CMK (cell line): ENCODE measurements around the gene SLC25A1.

Experiments
- DNase-seq: peaks from one replicate; pipeline ENCODE4 v3.0.0-alpha.2; 2010; ENCODE audit warnings: low read depth

The SLC25A1 gene

DNA sequence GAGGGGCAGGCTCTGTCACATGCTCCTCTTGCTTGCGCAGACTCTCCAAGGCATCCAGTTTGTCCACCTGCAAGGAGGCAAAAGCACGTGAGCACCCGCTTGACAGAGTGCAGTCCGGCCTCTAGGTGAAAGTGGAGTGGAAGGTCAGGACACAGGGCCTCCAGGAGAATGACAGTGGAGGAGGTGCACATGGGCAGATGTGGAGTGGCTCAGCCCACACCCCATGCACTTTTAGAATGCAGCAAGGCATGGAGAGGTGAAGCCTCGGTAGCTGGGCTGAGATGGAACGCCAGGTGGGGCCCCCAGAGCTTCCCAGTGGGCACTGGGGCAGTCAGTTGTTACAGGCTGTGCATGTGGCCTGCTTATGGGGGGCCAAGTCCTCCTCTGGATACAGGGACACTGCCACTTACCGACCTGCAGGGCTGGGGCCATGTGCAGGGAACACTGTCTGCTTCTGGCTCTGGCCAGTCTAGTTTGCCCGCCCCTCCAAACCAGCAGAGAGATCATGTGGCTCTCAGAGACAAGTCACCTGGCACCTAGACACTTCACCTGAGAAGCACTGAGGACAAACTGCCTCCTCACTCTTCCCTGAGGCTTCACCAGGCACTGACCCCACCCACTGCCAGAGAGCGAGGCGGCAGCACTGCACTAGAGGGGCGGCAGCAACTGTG is 2.3 kb upstream of the SLC25A1 start:
- no peak for DNase-seq

DNA sequence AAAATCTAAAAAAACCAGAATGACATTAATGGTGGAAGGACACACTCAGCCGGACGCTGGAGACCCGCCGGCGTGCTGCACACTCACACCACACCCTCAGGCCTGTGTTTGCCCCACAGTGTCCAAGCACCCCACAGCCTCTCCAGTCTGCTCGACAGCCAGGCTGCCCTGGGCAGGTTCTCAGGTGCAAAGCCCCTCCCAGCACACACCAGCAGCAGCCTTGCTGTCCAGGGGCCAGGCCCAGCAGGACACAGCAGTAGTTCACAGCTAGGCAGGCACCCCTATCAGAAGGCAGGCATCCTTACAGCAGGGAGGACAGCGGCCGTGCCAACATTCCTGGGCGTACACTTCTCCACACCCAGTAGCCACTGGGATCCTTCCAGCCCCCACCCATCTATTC is 1.7 kb upstream of the SLC25A1 start:
- DNase-seq: no peak

DNA sequence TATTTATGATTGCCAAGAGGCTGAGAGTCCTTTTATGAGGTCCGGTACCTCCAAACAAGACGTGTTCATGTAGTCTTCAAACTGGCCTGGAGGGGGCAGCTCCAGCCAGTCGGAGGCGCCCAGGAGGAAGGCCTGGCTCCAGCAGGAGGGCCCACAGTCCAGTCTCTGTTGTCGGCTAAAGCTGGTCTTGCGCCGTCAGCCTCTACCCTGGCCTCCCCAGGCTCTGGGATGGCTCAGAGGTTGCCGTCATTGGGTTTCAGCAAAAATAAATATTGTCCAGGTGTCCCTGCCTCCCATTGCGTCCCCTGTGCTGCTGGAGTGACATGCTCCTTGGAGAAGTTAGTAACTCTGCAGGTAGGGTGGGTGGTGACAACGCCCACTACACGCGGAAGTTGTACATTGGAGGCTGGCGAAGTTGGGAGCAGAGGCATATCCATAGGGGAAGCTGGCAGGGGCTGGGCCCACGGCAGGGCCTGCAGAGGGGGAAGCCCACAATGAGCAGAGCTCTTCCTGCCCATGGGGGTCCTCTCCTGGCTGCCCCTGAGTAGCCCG is 1.0 kb upstream of the SLC25A1 start:
- DNase-seq: no peak

DNA sequence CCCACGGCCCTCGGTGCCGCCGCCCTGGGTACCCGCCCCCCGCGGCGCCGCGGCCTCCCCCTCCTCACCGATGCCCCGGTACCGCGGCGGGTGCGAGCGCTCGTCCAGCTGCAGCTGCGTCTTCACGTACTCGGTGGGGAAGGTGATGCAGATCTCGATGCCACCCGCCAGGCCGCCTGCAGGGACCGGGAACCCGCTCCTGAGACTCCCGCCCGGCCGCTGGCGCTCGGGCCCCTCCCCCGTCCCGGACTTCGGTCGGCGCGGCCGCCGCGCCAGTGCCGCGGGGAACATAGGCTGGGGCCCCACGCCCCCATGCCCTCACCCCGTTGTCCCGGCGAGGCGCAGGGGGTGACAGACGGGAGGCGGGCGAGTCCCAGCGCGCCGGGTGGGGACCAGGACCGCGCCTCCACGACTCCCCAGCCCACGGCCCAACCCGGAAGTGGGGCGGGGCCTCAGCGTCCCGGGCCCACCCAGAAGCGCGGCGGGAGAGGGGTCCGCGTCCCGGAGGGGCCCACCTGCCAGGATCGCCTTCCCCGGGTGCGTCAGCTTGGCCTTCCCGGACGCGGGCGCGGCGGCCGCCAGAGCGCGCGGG is 375 bp downstream of the SLC25A1 start:
- DNase-seq: no peak

DNA sequence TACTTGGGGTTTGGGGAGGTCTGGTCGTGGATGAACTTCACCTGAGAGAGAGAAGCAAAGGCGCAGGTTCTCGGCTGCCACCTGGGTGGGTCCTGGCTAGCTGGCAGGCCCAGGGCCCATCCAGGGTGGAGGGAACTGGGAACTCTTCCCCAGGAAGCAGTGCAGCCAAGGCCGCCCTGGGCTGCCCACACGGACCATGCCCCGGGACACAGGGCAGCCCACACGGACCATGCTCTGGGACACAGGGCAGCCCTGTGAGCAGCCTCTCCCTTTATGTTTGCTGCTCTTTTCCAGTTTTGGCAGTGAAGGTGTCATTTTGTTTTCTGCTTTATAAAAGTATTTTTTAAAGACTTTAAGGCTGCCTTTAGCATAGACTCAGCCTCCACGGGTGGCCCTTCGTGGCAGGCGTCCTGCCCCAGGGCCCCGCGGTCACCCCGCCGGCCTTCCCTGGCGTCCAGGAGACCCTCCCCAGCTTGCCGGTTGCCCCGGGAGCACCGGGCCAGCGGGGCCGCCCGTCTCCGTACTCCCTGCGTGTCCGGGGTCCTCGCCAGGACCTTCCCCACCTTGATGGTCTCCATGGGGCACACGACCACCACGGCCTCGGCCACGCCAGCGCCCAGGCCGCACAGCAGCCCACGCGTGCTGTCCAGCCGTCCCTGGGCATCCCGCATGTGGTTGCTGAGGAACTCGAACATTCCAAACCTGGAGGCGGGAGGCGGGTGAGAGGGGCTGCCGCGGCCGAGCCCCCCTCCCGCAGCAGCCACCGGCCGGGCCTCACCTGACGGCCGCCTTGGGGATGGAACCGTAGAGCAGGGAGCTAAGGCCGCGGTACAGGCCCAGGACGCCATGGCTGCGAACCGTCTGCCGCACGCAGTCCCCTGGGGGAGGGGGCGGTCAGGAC is 1.1 kb downstream of the SLC25A1 start:
- DNase-seq: no peak

DNA sequence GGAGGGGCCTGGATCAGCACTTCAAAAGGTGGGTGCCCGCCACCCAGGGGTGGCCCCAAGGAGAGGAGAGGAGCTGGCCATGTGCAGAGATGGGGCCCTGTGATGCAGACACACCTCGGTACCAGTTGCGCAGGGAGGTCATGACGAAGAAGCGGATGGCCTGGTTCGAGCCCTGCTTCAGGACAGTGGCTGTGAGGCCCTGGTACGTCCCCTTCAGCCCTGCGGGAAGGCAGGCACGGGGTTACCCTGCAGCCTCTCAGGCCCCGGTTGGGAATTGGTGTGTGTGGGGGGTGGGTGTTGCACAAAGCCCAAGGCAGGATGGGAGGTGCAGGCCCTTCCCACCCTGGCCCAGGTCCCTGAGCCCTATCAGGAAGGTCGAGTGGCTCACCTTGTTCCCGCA is 1.8 kb downstream of the SLC25A1 start:
- no peak for DNase-seq

DNA sequence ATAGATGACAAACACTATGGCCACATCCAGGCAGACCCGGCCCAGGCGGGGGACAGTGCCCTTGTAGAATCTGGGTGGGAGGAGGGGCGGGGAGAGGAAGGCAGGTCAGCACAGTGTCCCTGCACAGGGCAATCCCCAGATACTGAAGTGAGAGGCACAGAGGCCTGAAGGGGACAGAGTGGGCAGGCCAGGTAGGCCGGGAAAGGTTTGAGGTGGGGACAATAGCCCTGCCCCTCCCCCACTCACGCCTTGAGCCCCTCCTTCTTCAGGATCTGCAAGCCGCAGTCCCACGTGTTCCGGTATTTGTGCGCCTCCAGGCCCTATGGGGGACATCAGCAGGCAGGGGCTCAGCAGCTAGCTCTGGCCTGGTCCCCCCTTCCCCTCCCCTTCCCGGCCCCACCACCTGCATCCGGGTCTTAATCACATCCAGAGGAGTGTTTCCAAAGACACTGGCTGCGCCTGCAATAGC is 2.3 kb downstream of the SLC25A1 start:
- no peak for DNase-seq

DNA sequence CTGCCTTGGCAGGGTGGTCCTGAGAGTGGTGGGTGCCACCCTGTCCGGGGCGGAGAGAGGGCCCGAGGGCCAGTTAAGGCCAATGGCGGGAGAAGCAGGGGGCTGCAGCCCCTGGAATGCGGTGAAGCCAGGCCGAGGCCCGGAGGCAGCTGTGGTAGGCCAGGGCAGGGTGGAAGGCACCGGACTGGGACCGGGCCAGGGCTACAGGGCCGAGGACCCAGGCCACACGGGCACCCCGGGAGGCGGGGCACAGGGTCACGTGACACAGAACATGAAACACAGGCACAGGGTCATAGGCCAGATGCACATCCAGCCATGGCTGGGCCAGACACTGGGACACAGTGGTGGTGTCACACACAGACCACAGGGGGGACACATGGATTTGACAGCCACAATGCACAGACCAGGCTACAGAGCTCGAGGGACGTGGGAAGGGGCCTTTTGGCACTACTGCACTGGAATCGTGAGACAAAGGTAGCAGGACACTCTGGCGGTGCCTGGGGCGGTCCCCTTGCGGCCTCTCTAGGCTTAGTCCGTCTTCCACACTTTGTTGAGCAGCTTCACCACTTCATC is 2.8 kb downstream of the SLC25A1 start:
- DNase-seq: no peak

DNA sequence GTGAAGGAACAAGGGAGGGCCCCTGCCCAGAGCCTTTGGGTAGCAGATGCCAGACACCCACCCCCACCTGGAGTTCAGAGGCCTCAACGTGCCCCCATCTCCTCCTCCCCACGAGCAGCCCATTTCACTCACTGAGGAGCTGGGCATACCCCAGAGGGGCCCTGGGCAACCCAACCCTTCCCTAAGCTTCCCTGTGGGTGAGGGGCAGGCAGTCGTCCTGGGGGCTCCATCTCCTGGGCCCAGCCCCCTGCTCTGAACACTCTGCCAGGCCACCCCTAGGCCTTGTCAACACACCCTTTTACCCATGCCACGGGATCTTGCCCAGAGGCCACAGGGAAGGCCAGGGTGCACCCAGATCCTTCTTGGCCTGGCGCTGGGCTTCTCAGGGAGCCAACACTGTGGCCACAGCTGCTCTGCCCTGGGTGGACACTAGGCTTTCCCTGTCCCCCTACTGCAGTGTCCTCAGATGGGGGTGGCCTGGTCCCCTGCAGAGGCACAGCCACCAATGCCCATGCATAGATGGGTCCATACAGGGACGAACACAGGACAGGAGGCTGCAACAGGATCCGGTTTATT is 3.4 kb downstream of the SLC25A1 start:
- DNase-seq: no peak

DNA sequence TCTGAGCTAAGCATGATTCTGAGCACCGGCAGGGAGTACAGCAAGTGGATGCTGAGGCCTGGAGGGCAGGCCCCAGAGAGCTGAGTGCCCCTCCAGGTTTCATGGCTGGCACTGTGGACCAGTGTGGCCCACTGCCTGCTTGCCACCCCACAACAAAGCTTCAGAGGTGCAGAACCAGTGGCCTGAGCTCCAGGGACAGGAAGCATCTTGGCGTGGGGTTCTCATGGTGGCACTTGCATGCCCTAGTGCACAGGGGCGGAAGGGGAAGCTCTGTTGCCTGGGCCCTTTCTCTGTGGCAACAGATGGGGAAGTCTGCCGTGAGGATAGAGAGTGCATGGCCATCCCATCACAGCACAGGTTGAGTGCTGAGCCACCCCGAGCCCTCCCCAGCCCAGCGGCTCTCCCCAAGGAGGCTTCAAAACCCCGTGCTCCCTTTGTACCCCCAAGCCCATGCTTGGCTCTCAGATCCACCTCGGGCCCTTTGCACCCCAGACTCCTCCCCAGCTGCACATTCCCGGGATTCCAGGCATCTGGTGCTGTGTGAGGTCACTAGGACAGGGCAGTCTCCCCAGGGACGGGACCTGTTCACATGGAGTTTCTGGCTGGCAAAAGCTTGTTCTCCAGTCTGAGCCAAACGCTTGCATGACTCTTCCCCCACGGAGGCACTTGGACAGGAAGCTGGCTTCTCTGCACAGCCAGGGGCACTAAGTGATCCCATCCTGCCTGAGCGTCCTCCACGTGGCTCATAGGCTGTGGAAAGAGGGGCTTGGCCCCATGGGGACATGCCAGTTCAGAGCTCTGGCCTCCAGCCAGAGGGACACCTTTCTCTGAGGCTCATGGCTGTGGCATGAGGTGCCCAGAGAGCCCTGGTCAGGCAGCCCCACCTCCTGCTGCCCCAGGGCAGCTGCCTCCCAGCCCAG is 4.2 kb downstream of the SLC25A1 start:
- DNase-seq: no peak

DNA sequence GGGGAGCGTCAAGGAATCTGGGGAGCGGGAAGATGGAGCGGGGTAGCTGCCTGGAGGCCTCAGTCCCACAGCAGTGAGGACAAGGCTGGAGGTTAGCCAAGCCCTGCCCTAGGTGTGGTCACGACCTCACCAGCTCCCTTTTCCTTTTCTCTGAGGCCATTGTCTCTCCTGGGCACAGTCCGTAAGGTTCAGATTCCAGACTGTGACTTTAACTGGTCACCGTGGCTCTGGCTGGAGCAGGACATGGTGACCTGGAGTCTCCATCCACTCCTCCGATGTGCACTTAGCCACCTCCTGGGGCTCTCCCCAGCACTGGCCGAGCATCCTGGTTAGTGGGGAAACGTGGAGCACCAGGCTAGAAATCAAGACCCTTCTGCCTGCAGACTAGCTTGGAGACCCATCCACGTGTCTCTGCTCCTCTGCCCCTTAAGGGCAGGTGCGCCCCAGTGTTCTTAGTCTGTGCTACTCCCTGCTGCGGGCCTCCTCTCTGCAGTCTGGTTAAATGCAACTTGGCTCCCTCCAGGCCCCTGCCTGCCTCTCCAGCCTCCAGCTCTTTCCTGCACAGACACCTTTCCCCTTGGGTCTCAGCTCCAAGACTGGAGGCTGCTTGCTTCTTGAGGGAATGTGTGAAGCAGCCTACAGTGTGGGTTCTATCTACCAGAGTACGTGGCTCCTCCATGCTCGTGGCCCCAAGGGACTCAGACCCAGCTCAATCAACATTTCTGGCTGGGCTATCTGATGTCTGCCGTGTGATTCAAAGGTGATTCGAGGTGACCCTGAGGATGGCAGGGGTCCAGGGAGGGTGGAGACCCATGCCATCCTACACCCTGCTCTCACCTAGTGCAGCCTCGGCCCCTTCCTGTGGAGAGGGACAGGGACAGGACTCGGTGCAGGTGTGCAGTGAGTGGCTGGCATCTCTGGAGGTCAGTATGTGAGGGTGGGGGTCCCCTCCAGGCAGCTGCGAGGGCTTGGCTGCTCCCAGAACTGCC is 5.2 kb downstream of the SLC25A1 start:
- no peak for DNase-seq

DNA sequence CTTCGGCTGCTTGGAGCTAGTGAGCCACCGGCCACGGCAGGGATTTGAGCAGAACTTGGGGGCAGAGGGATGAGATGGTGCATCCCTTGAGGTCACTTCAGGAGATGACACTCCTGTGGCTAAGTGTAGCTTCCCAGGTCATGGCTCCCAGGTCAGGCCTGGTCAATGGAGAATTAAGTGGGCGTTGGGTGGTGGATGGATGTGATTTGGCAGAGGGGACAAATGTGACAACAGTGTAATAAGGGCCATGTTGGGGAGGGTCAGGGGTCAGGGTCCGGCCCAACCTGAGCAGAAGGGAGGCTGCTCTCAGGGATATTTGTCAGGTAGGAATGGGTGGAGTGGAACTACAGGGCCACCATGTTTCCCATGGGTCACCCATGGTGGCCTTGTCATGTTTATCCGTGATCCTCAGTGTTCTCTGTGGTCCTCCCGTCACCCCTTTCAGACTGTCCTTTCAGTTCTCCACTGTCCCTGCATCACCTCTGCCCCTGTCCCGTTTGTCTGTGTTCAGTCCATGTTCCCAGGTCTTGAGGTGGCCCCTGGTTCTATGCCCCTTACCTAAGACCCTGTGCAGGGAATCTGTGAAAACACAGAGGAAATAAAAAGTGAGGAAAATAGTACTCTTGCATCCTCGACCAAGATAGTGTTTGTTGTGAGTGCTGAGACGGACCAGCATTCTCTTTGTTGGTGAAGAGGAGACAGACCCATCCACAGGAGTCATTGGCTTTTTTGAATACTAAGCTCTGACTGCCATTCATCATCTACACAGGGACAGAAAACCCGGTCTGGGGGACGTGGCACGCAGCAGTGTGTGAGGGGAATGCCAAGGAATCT is 6.1 kb downstream of the SLC25A1 start:
- no peak for DNase-seq

DNA sequence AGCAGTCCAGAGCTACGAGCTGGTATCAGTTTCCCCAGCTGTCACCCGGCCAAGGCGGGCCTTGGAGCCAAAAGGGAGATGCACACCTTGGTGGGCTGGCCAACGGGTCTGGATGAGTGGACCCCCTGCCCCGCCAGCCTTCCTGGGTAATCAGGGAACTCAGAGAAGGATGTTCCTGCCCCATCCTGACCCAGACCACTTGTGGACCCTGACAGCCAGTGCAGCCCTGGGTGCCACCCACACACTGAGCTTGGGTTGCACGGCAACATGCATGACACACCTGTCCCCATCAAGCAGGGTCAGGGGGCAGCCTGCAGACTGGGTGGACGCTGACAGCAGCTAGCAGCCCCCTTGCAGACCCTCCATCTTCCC is 8.6 kb downstream of the SLC25A1 start:
- DNase-seq: no peak

DNA sequence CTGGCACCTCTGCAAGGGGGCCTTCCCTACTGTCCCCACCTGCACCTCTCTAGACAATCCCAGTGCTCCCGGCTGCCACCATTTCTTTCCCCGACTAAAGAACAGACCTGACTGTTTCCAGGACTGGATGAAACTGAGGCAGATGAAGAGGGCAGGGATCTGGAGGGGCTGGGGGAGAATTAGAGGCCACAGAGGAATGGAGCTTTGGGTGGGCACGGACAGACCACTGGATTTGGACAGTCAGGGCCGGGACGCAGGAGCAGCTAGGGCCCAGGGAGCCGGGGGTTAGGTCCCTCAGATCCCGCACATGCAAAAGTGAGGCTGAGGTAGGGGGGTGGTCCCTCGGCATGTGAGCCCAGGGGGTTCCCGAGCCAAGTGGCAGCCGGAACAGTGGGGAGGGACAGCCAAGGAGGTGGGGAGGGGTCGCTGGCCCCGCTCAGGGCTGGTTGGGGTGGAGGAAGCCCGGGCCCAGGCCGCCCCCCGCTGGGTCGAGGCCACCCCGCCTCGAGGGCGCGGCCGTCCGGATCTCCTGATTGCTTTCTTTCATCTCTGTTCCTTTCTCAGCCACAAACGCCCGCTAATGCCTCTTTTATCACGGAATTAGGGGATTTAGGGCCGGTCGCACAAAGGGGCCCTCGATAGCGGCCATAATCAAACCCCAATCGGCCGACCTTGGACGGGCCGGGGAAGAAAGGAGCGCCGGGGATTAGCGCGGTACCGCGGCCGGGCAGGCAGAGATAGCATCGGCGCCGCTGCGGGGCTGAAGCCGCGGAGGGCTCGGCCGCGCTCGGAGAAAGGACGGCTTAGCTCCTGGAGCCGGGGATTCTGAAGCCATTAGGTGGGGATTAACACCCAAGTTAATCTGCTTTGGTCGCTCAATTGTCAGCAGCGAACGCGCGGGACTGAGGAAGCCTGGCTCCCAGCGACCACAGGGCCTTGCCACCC is 9.3 kb downstream of the SLC25A1 start:
- no peak for DNase-seq

DNA sequence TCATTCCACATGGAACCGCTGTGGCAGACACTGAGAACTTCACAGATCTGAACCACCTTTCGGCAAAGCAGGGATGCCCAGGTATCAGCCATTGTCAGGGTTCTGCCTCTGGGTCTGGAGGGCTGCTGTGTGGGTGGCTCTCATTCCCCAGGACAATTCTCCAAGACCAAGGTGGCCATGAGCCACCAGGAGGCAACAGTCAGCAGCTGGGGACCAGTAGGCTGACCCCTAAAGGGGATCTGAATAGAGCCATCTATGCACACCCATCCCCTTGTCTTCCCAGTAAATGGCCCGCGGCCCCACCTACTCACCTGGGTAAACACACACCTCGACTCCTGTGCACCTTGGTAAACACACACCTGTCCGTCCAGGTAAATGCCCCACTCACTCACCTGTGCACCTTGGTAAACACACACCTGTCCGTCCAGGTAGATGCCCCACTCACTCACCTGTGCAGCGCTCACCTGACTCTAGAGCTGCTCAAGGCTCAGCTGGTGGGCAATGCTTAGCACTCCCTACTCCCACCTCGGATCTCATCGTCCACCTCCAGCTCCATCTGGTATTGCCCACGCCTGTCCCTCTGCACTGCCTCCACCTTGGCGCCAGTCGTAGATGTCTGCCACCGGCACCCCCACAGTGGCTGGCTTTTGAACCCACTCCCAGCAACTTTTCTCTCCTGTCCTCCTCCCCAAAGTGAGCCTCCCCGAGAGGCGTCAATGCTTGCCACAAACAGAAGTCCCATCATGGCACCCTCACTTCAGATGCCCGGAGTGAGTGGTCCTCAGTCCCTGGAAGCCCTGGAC is 10.2 kb downstream of the SLC25A1 start:
- DNase-seq: no peak

DNA sequence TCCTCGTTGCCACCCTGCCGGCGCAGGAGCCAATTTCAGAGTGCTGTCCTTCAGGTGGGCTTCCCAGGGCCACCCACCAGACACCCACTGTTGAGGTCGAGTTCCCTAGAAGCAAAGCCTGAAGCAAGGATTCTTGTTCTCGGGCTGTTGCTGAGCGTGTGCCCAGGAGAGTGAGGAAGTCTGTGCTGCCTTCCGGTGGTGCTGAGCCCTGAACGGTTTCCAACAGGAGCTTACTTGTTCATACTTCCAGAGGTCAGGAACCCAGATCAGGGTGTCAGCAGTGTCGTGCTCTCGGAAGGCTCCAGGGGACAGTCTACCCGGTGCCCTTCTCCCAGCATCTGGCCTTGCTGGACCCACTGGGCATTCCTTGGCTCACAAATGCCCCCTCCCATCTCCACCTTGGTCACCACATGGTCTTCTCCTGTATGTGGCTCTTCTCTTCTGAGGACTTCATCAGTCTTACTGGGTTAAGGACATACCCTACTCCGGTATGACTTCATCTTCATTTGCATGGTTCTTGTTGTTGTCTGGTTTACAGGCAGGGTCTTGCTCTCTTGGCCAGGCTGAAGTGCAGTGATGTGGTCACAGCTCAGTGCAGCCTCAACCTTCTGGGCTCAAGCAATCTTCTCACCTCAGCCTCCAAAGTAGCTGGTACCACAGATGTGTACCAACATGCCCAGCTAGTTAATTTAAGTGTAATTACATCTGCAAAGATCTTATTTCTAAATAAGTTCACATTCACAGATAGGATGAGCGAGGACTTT is 11.2 kb downstream of the SLC25A1 start:
- DNase-seq: no peak
